Measurements from ENCODE around the gene ENAH. TPM values are rescaled to one million over a fixed set of nuclear protein-coding genes. Genes with fewer than 3 reads are reported as not detected.

Gene ENAH
- total RNA-seq, 4 donors from 2014 or later: 22.9 to 109 (median 78.3) TPM

DNA sequence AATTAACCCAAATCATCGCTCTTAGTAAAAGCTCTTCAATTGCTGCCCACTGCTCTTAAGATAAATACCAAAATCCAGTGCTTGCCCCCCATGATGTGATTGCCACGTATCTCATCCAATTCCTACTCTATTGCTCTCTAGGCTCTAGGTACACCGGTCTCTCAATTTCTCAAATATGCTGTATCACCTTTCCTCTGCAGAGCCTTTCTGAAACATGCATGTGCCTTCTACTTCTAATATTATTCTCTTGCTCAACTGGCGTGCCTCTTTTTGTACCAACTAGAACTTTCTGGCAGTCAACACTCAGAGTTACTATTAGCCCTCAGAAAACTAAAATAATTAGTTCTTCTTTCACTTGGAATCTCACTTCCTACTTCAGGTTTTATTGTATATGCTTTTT lies 113.3 kb downstream of the ENAH start:
- DNase-seq: no peak
- no peaks in the 10 kb centered on the region for H3K4me1 ChIP-seq
- TF ChIP-seq CTCF (IDR thresholded peaks at IDR 0.05) (no peak), POLR2A (IDR thresholded peaks at IDR 0.05) (no peak)

GRCh38 chr1:225539069-225539468 lies 113.9 kb downstream of the ENAH start:
- H3K9me3 ChIP-seq: no peaks in the 10 kb centered on the region
- H3K4me3 ChIP-seq: no peak overlapping the region
- no peaks in the 10 kb centered on the region for H3K4me1 ChIP-seq
- no peak overlapping the region for H3K27ac ChIP-seq
- intact Hi-C loops (cut with DNase I; ENCODE audit: low total_unique reads): no loop called here
- no peaks in the 10 kb centered on the region for H3K27me3 ChIP-seq
- no peaks in the 10 kb centered on the region for H3K36me3 ChIP-seq
- no peak for DNase-seq
- no peak for TF ChIP-seq POLR2A (IDR thresholded peaks at IDR 0.05)

More for the DNA sequence above, 113.3 kb downstream of the ENAH start:
- H3K27ac ChIP-seq: no peak overlapping the region
- intact Hi-C loops (cut with DNase I; ENCODE audit: low total_unique reads): no loop called here
- no peaks in the 10 kb centered on the region for H3K36me3 ChIP-seq
- H3K27me3 ChIP-seq: no peaks in the 10 kb centered on the region
- no peak overlapping the region for H3K4me3 ChIP-seq
- no peaks in the 10 kb centered on the region for H3K9me3 ChIP-seq

GRCh38 chr1:225537554-225538251 lies 115.2 kb downstream of the ENAH start:
- Histone ChIP-seq H3K27ac (no peak overlapping the region), H3K4me1 (no peaks in the 10 kb centered on the region), H3K9me3 (no peaks in the 10 kb centered on the region), H3K27me3 (no peaks in the 10 kb centered on the region), H3K36me3 (no peaks in the 10 kb centered on the region), H3K4me3 (no peak overlapping the region)
- DNase-seq: no peak
- no peak for TF ChIP-seq CTCF (IDR thresholded peaks at IDR 0.05)
- intact Hi-C loops (cut with DNase I; ENCODE audit: low total_unique reads): no loop called here

- no peak for DNase-seq
- intact Hi-C loops (cut with DNase I; ENCODE audit: low total_unique reads): no loop called here
- H3K9me3 ChIP-seq: no peaks in the 10 kb centered on the region
- H3K36me3 ChIP-seq: no peaks in the 10 kb centered on the region
- no peaks in the 10 kb centered on the region for H3K27me3 ChIP-seq
- H3K27ac ChIP-seq: no peak overlapping the region
- TF ChIP-seq CTCF (IDR thresholded peaks at IDR 0.05): no peak
- no peak for TF ChIP-seq POLR2A (IDR thresholded peaks at IDR 0.05)
- no peak overlapping the region for H3K4me3 ChIP-seq
- H3K4me1 ChIP-seq: no peaks in the 10 kb centered on the region
Observed at GRCh38 chr1:225535280-225535679, 117.6 kb downstream of the ENAH start.

DNA sequence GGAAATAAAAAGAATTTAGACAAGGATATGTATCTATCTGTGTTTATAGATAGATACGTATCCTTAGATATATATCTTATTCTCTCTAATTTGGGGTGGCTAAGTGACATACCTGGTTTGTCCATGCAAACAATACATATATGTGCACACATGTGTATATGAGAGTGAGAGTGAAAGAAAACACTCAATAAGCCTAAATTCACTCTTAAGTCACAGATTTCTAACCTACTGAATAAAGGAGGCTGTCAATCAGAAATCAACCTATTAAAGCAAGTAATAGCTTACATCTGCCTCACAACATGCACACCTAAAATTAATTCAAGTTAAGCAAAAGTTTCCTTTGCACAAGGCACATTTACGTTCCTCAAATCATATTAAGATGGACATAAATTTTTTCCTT lies 118.2 kb downstream of the ENAH start:
- intact Hi-C loops (cut with DNase I; ENCODE audit: low total_unique reads): no loop called here
- Histone ChIP-seq H3K36me3 (no peaks in the 10 kb centered on the region), H3K9me3 (no peaks in the 10 kb centered on the region), H3K4me3 (no peak overlapping the region), H3K27ac (no peak overlapping the region), H3K4me1 (no peaks in the 10 kb centered on the region), H3K27me3 (no peaks in the 10 kb centered on the region)
- DNase-seq: no peak
- TF ChIP-seq POLR2A (IDR thresholded peaks at IDR 0.05): no peak
- TF ChIP-seq CTCF (IDR thresholded peaks at IDR 0.05): no peak

DNA sequence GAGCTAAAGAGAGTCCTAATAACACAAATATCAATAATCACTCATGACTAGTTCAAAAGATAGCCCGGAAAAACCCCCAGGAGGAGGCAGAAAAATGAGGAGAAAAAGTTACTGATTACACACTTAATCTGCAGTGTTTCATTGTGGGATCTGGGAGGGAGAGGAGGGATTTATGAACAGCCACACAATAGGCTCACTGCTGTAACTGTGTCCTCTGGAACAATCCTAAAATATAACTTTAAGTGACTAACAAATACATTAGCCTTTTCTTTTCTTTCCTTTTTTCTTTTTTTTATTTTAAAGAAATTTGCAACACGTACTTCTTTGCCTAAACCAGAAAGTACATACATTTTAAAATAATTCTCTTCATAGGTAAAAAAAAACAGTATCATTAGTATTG lies 118.8 kb downstream of the ENAH start:
- no peak for DNase-seq
- TF ChIP-seq POLR2A (IDR thresholded peaks at IDR 0.05): no peak
- no peak for TF ChIP-seq CTCF (IDR thresholded peaks at IDR 0.05)
- H3K27ac ChIP-seq: no peak overlapping the region
- H3K4me3 ChIP-seq: no peak overlapping the region
- no peaks in the 10 kb centered on the region for H3K27me3 ChIP-seq
- no peaks in the 10 kb centered on the region for H3K4me1 ChIP-seq
- no peaks in the 10 kb centered on the region for H3K9me3 ChIP-seq
- no peaks in the 10 kb centered on the region for H3K36me3 ChIP-seq
- intact Hi-C loops (cut with DNase I; ENCODE audit: low total_unique reads): no loop called here

Measured in uterus (tissue), 4 donors.